ENCODE results near the gene ZNF669.

ZNF669 gene

DNA sequence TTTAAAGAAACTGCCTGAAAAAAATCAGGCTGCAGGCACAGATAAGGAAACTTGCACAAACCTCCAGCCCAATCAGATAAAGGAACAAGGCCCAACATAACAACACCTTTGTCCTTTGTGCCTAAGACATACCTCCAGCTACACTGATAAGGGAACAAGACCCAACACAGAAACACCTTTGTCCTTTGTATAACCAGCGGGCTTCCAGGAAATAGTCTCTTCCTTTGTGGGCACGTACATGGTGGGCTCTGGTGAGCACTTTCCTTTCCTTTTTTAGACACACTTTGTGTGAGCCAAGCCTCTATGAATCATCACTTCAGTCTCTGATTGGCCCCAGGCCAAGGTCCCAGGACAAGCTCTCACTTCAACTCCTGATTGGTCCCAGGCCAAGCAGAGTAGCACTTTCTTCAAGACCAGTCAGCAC lies 49.2 kb downstream of the ZNF669 start:
- DNase-seq: no peak

Data from activated T-cell treated with anti-CD3 and anti-CD28 coated beads for 4 hours (primary cell).